DND-41 (cell line): Measurements from ENCODE around the gene MINDY4.

ENCODE experiments used
- CTCF ChIP-seq: IDR thresholded peaks from 2 replicates; pipeline ENCODE4 v1.5.1; 2012; ENCODE audit warnings: borderline replicate concordance, low read length, moderate library complexity, mild to moderate bottlenecking; ENCODE audit not compliant: poor library complexity, severe bottlenecking; ENCODE audit errors: extremely low read depth
- EZH2 ChIP-seq: IDR thresholded peaks from 3 replicates; pipeline ENCODE4 v1.6.1; 2012; ENCODE audit warnings: borderline replicate concordance, low read depth, mild to moderate bottlenecking, moderate library complexity, low read length, inconsistent platforms; ENCODE audit not compliant: severe bottlenecking

GRCh38 chr7:30845426-30846135, 74.4 kb downstream of the MINDY4 start:
- TF ChIP-seq CTCF (no peak), EZH2 (no peak)
